ENCODE measurements around the gene EVPL. TPM values are rescaled to one million over a fixed set of nuclear protein-coding genes. Genes with fewer than 3 reads are reported as not detected.

The EVPL gene
- total RNA-seq, 1 donor from 2014 or later: not detected

- no peak for TF ChIP-seq CTCF (IDR thresholded peaks at IDR 0.05; ENCODE audit: borderline replicate concordance)
- Histone ChIP-seq H3K36me3 (peaks cover 98% of the 10 kb centered on the region), H3K9me3 (replicated peaks) (no peaks in the 10 kb centered on the region), H3K4me1 (no peaks in the 10 kb centered on the region), H3K27ac (replicated peaks) (no peak overlapping the region), H3K4me3 (no peak overlapping the region), H3K27me3 (ENCODE audit: low read depth) (no peaks in the 10 kb centered on the region)
- no peak for DNase-seq
- intact Hi-C loops (cut with micrococcal nuclease): no loop called here
These were observed 29.8 kb upstream of the EVPL start for GRCh38 chr17:76056882-76057281.

GRCh38 chr17:76054112-76054476, 27.0 kb upstream of the EVPL start:
- H3K36me3 ChIP-seq: peaks cover 98% of the 10 kb centered on the region
- H3K27me3 ChIP-seq (ENCODE audit: low read depth): no peaks in the 10 kb centered on the region
- no peak for DNase-seq
- H3K4me3 ChIP-seq: no peak overlapping the region
- H3K27ac ChIP-seq (replicated peaks): no peak overlapping the region
- no peaks in the 10 kb centered on the region for H3K9me3 ChIP-seq (replicated peaks)
- intact Hi-C loops (cut with micrococcal nuclease): no loop called here
- peaks cover 7% of the 10 kb centered on the region for H3K4me1 ChIP-seq
- TF ChIP-seq CTCF (IDR thresholded peaks at IDR 0.05; ENCODE audit: borderline replicate concordance): no peak

GRCh38 chr17:76053246-76054111, 26.4 kb upstream of the EVPL start:
- no peak for DNase-seq
- H3K4me1 ChIP-seq: peaks cover 7% of the 10 kb centered on the region
- H3K4me3 ChIP-seq: no peak overlapping the region
- no peaks in the 10 kb centered on the region for H3K27me3 ChIP-seq (ENCODE audit: low read depth)
- H3K9me3 ChIP-seq (replicated peaks): no peaks in the 10 kb centered on the region
- no peak overlapping the region for H3K27ac ChIP-seq (replicated peaks)
- no peak for TF ChIP-seq CTCF (IDR thresholded peaks at IDR 0.05; ENCODE audit: borderline replicate concordance)
- peaks cover 98% of the 10 kb centered on the region for H3K36me3 ChIP-seq
- intact Hi-C loops (cut with micrococcal nuclease): no loop called here

- no peak for TF ChIP-seq CTCF (IDR thresholded peaks at IDR 0.05; ENCODE audit: borderline replicate concordance)
- H3K27me3 ChIP-seq (ENCODE audit: low read depth): no peaks in the 10 kb centered on the region
- H3K4me1 ChIP-seq: peaks cover 7% of the 10 kb centered on the region
- intact Hi-C loops (cut with micrococcal nuclease): no loop called here
- peaks cover 98% of the 10 kb centered on the region for H3K36me3 ChIP-seq
- no peak overlapping the region for H3K27ac ChIP-seq (replicated peaks)
- no peaks in the 10 kb centered on the region for H3K9me3 ChIP-seq (replicated peaks)
- no peak overlapping the region for H3K4me3 ChIP-seq
- no peak for DNase-seq
These were observed 24.5 kb upstream of the EVPL start for GRCh38 chr17:76051561-76051960.

GRCh38 chr17:76050538-76051467, 23.7 kb upstream of the EVPL start:
- Histone ChIP-seq H3K4me1 (peaks cover 7% of the 10 kb centered on the region), H3K9me3 (replicated peaks) (no peaks in the 10 kb centered on the region), H3K36me3 (peaks cover 98% of the 10 kb centered on the region), H3K27me3 (ENCODE audit: low read depth) (no peaks in the 10 kb centered on the region), H3K4me3 (no peak overlapping the region), H3K27ac (replicated peaks) (no peak overlapping the region)
- DNase-seq: no peak
- no peak for TF ChIP-seq CTCF (IDR thresholded peaks at IDR 0.05; ENCODE audit: borderline replicate concordance)
- intact Hi-C loops (cut with micrococcal nuclease): no loop called here
